A673 (cell line): Measurements from ENCODE around the gene BANP. TPM values are rescaled to one million over a fixed set of nuclear protein-coding genes. Genes with fewer than 3 reads are reported as not detected.

ENCODE experiments used
- BruUV-seq: library from RNA; stranded (reverse); fragments of 400-500 nt; replicated peaks from 2 replicates; lab custom pipeline; 2021; lab: Mats Ljungman, UMichigan
- CTCF ChIA-PET: fragments of 300-600 bp; sonication (Branson Sonifier 250); formaldehyde crosslinking; loops from one replicate; lab custom pipeline; 2022; ENCODE audit warnings: antibody characterized with exemption; lab: Charles Lee
- POLR2A ChIA-PET: fragments of 300-600 bp; sonication (Branson Sonifier 250); formaldehyde crosslinking; loops from one replicate; lab custom pipeline; 2022; ENCODE audit warnings: antibody characterized with exemption; ENCODE audit not compliant: low non-redundant PET; lab: Charles Lee
- DNase-seq: peaks from one replicate; pipeline ENCODE4 v3.0.0-alpha.2; 2015; ENCODE audit warnings: low spot score
- H3K27ac ChIP-seq: fragments of 200-600 bp; sonication (generic); 2 replicates; pipeline ENCODE4 v1.5.1; 2016; ENCODE audit warnings: mixed run types, low read depth, mild to moderate bottlenecking, mixed read lengths, antibody characterized with exemption, low read length; ENCODE audit not compliant: poor library complexity, severe bottlenecking
- H3K27me3 ChIP-seq: fragments of 200-600 bp; sonication (generic); replicated peaks from 2 replicates; pipeline ENCODE4 v1.6.1; 2017; ENCODE audit warnings: mixed run types, low read depth, mild to moderate bottlenecking, mixed read lengths, antibody characterized with exemption, low read length; ENCODE audit not compliant: insufficient read depth, poor library complexity
- H3K36me3 ChIP-seq: fragments of 200-600 bp; sonication (generic); 2 replicates; pipeline ENCODE4 v1.6.1; 2016; ENCODE audit warnings: mixed run types, mild to moderate bottlenecking, mixed read lengths, antibody characterized with exemption, low read length; ENCODE audit not compliant: insufficient read depth, poor library complexity, severe bottlenecking
- H3K4me1 ChIP-seq: fragments of 200-600 bp; sonication (generic); 2 replicates; pipeline ENCODE4 v1.6.1; 2017; ENCODE audit warnings: mixed run types, mild to moderate bottlenecking, mixed read lengths, antibody characterized with exemption, low read length; ENCODE audit not compliant: insufficient read depth, poor library complexity, severe bottlenecking
- H3K4me3 ChIP-seq: fragments of 200-600 bp; sonication (generic); 2 replicates; pipeline ENCODE4 v1.5.1; 2016; ENCODE audit warnings: low read depth, mixed run types, mild to moderate bottlenecking, mixed read lengths, low read length; ENCODE audit not compliant: poor library complexity, severe bottlenecking
- H3K9me3 ChIP-seq: fragments of 200-600 bp; sonication (generic); 2 replicates; pipeline ENCODE4 v1.6.1; 2016; ENCODE audit warnings: mixed run types, low read depth, mild to moderate bottlenecking, mixed read lengths, antibody characterized with exemption, low read length; ENCODE audit not compliant: poor library complexity, severe bottlenecking
- CTCF ChIP-seq: fragments of 300-800, 200-600 bp; sonication (generic); conservative IDR thresholded peaks from 2 replicates; pipeline ENCODE4 v1.5.1; 2017; ENCODE audit warnings: low read depth, mild to moderate bottlenecking, antibody characterized with exemption, low read length, moderate library complexity, mixed read lengths
- EZH2 ChIP-seq: fragments of 200-600 bp; sonication (generic); IDR thresholded peaks from 2 replicates; pipeline ENCODE4 v1.6.1; 2017; ENCODE audit warnings: borderline replicate concordance, low read depth, mild to moderate bottlenecking, mixed read lengths, antibody characterized with exemption, low read length; ENCODE audit not compliant: poor library complexity, severe bottlenecking
- intact Hi-C: fragments of 100-400 bp; cut with micrococcal nuclease; formaldehyde crosslinking; loops from one replicate; pipeline ENCODE4 v1.10.0; 2022; ENCODE audit not compliant: unreplicated experiment
- total RNA-seq: library from RNA; stranded (reverse); gene quantifications from 2 replicates; pipeline ENCODE4 v1.2.3, GENCODE V29; 2021

Gene BANP
- total RNA-seq, 1 experiment from 2014 or later, result 44.3 TPM

DNA sequence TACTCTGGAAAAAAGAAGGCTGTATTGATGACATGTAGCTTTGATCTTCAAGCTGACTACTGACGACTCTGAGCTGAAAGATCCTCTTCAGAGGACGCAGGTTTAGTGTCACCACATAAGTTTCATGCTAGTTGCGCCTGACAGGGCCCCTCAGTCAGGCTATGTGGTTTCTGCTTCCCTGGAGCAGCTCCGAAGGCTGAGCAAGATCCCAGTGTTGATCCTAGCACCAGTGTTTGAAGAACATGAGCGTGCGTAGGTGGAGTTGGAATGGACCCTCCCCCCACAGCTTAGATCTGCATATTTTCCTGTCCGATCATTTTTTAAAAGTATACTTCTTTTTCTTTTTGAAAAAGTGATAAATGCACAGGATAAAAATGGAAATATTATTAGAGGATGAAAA lies 17.3 kb downstream of the BANP start:
- Histone ChIP-seq H3K9me3 (peaks cover 16% of the 10 kb centered on the region), H3K4me1 (no peaks in the 10 kb centered on the region), H3K27me3 (no peaks in the 10 kb centered on the region), H3K36me3 (no peaks in the 10 kb centered on the region), H3K4me3 (no peak overlapping the region), H3K27ac (no peak overlapping the region)
- DNase-seq, result no peak
- BruUV-seq, result no TSS peak
- intact Hi-C loops, result no loop called here
- TF ChIP-seq CTCF (no peak), EZH2 (no peak)
- ChIA-PET CTCF (no interaction called here), POLR2A (interaction anchor here (0.6 to 0.7 kb wide), 2 partner anchors 11 to 97 kb away, joined by 3 to 5 read pairs; no protein-coding TSS in a partner anchor)

DNA sequence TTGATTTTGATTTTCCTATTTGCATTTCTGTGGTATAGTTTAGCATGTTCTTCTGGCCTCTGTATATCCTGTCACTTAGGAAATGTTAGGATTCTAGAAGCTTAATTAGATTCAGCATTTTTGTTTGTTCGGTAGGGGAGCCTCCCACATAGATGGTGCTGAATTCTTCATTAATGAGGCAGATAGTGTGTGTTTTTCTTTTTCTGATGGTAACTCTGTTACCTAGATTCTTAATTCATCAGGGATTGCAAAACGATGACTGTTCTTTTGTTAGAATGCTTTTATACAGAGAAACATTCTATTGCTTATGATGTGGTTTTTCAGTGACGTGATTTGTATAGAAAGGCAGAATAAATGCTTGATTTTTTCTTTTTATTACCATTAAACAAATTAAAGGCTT lies 19.0 kb downstream of the BANP start:
- Histone ChIP-seq H3K4me1 (no peaks in the 10 kb centered on the region), H3K27ac (no peak overlapping the region), H3K36me3 (no peaks in the 10 kb centered on the region), H3K27me3 (no peaks in the 10 kb centered on the region), H3K9me3 (peaks cover 16% of the 10 kb centered on the region), H3K4me3 (no peak overlapping the region)
- no peak for TF ChIP-seq EZH2
- TF ChIP-seq CTCF, result no peak
- POLR2A ChIA-PET, result no interaction called here
- BruUV-seq, result no TSS peak
- intact Hi-C loops, result no loop called here
- peak; percentile 19 for DNase-seq
- CTCF ChIA-PET, result no interaction called here

DNA sequence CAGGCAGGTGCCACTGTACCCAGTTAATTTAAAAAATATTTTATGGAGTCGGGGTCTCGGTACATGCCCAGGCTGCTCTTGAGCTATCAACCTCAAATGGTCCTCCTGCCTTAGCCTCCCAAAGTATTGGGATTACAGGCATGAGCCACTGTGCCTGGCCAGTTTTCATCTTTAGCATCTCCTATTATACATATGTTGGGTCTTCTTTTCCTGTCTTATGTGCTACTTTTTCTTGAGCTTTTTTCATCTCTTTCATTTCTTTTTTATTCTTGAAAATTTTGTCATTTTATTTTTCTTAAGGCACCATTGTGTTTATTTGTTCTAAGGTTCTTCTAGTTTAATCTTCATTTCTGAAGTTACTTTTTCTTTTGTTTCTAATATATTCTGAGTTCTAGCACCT lies 20.7 kb downstream of the BANP start:
- CTCF ChIA-PET, result no interaction called here
- POLR2A ChIA-PET, result no interaction called here
- BruUV-seq, result no TSS peak

More for the DNA sequence above, 20.7 kb downstream of the BANP start:
- no peak for DNase-seq
- Histone ChIP-seq H3K4me1 (peaks cover 4% of the 10 kb centered on the region), H3K4me3 (no peak overlapping the region), H3K27ac (no peak overlapping the region), H3K9me3 (peaks cover 16% of the 10 kb centered on the region), H3K36me3 (no peaks in the 10 kb centered on the region), H3K27me3 (no peaks in the 10 kb centered on the region)
- intact Hi-C loops, result no loop called here
- TF ChIP-seq CTCF, result no peak
